ENCODE results near the gene TRIP13. TPM values are rescaled to one million over a fixed set of nuclear protein-coding genes. Genes with fewer than 3 reads are reported as not detected.
"Not testable (repeated sequence)": the region's sequence is repeated elsewhere in the genome, so short reads cannot be mapped to it uniquely, and the experiment has no call there.

The TRIP13 gene
- total and polyA plus RNA-seq, 2 donors = 1.6 to 8.7 TPM

GRCh38 chr5:919356-920000 lies 26.8 kb downstream of the TRIP13 start:
- WGBS = 80% methylated on average over 9 of the region's 9 CpGs
- H3K4me1 ChIP-seq (ENCODE audit: insufficient read depth) = no peaks in the 10 kb centered on the region
- no peak for DNase-seq (ENCODE audit: extremely low spot score)
- H3K36me3 ChIP-seq (ENCODE audit: insufficient read depth) = no peaks in the 10 kb centered on the region
- no peak overlapping the region for H3K27ac ChIP-seq (ENCODE audit: low read depth)
- no peak overlapping the region for H3K4me3 ChIP-seq (ENCODE audit: low read depth, low read length)

- no peak overlapping the region for H3K27ac ChIP-seq (ENCODE audit: low read depth)
- DNase-seq (ENCODE audit: extremely low spot score) = no peak
- H3K4me3 ChIP-seq (ENCODE audit: low read depth, low read length) = no peak overlapping the region
- H3K36me3 ChIP-seq (ENCODE audit: insufficient read depth) = no peaks in the 10 kb centered on the region
- 91% methylated on average over 7 of the region's 7 CpGs for WGBS
- H3K4me1 ChIP-seq (ENCODE audit: insufficient read depth) = no peaks in the 10 kb centered on the region
Measured at GRCh38 chr5:920321-920720, 27.6 kb downstream of the TRIP13 start.

GRCh38 chr5:921456-922435 lies 29.1 kb downstream of the TRIP13 start:
- no peak for DNase-seq (ENCODE audit: extremely low spot score)
- no peak overlapping the region for H3K4me3 ChIP-seq (ENCODE audit: low read depth, low read length)
- 93% methylated on average over 9 of the region's 9 CpGs for WGBS
- H3K36me3 ChIP-seq (ENCODE audit: insufficient read depth) = no peaks in the 10 kb centered on the region
- H3K27ac ChIP-seq (ENCODE audit: low read depth) = no peak overlapping the region
- no peaks in the 10 kb centered on the region for H3K4me1 ChIP-seq (ENCODE audit: insufficient read depth)

DNA sequence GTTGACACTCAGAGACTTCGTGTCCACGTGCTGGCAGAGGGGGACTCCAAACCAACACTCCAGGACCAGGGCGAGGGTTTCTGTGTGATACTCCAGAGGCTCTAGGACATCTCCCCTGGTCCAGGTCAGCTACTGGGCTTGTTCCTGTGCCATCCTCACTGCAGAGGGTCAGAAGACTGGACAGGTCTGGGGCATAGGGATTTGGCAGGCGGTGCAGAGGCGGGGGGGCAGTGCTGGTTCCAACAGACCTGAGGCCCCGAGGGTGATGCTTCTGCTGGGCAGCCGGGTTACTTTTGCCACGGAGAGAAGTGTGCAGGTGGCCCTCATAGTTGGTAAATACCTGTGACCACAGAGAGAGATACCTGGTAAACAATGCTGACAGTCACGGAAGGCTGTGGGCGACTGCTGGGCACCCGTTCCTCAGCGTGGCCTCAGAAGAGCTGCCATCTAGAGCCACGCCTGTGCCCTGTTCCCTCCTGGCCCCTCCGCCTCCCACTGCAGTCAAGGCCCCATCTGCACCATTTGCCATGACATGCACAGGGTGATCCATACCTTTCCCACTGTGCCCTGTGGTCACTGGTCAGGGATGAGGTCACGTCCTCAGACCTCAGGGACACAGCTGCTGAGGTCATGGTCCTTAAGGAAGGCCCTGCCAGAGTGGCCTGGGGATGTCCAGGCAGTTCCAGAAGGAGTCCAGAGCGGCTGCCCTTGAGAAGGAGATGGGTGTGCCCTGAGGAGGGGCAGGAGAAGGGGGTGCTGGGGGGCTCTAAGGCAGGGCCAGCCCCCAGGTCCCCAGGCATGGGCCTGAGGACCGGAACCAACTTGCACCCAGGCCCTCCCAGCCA lies 30.0 kb downstream of the TRIP13 start:
- 95% methylated on average over 17 of the region's 17 CpGs for WGBS
- Histone ChIP-seq H3K4me1 (ENCODE audit: insufficient read depth) (no peaks in the 10 kb centered on the region), H3K36me3 (ENCODE audit: insufficient read depth) (no peaks in the 10 kb centered on the region), H3K4me3 (ENCODE audit: low read depth, low read length) (no peak overlapping the region), H3K27ac (ENCODE audit: low read depth) (no peak overlapping the region)
- no peak for DNase-seq (ENCODE audit: extremely low spot score)

DNA sequence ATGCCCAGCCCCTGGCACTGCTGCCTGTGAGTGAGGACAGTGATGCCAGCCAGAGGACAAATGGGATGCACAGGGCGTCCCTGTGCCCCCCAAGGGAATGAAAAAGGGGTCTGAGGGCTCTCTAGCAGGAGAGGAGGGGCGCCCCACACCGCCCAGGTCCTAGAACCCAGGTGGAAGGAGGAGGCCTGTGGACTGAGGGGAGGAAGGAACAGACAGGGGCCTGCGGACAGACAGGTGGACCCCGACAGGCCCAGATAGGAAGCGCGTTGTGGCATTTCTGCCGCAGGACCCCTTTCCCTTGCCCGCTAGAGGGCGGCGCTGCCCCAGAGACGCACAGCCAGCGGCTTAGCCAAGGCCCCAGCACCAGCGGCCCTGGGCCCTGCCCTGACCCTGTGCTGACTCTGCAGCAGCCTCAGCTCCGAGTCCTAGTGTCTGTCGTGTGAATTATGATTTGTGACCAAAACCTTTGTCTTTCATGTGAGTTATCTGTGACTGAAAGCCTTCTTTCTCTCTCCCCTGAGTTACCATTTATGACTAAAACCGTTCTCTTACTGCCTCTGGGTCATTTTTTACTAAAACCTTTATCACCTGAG lies 30.7 kb downstream of the TRIP13 start:
- Histone ChIP-seq H3K4me1 (ENCODE audit: insufficient read depth) (no peaks in the 10 kb centered on the region), H3K27ac (ENCODE audit: low read depth) (no peak overlapping the region), H3K4me3 (ENCODE audit: low read depth, low read length) (no peak overlapping the region), H3K36me3 (ENCODE audit: insufficient read depth) (no peaks in the 10 kb centered on the region)
- no peak for DNase-seq (ENCODE audit: extremely low spot score)
- 20% methylated on average over 17 of the region's 17 CpGs for WGBS

GRCh38 chr5:926417-927171 lies 33.9 kb downstream of the TRIP13 start:
- no peaks in the 10 kb centered on the region for H3K36me3 ChIP-seq (ENCODE audit: insufficient read depth)
- no peak for DNase-seq (ENCODE audit: extremely low spot score)
- H3K4me1 ChIP-seq (ENCODE audit: insufficient read depth) = no peaks in the 10 kb centered on the region
- peak overlapping the region; percentile 23 for H3K4me3 ChIP-seq (ENCODE audit: low read depth, low read length)
- H3K27ac ChIP-seq (ENCODE audit: low read depth) = no peak overlapping the region
- 5% methylated on average over 65 of the region's 65 CpGs for WGBS

DNA sequence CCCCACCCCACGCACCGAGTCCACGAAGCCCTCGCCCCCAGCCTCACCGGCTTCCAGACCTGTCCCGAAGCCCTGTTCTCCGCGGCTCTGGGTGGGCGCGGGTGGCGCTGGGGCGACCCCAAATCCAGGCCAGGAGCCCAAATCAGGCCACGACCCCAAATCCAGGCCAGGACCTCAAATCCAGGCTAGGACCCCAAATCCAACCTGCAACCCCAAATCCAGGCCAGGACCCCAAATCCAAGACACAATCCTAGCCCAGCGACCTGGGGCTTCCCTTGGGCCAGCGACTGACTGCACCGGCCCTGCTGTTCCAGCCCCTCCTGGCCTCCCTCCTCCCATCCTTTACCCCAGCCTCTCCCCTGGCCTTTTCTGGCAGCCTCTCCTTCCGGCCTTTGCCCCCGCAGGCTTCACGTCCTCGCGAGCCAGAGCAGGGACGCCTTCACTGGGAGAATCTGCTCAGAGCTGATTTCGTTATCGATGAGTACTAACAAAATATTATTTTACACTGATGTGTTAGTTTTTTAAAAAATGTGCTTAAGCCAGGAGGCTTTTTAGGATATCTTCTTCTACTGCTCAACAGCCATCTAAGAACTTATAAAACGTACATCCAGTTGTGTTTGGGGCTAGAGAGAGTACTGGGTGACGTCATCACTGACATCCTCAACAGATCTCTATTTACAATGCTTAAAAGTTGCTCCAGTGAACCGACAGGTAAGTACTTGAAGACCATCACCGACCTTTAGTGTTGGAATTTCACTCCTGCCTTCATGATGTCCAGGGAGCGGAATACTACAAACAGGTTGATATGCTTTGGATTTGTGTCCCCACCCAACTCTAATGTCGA lies 34.7 kb downstream of the TRIP13 start:
- Histone ChIP-seq H3K36me3 (ENCODE audit: insufficient read depth) (no peaks in the 10 kb centered on the region), H3K27ac (ENCODE audit: low read depth) (no peak overlapping the region), H3K4me3 (ENCODE audit: low read depth, low read length) (peak overlapping the region; percentile 23), H3K4me1 (ENCODE audit: insufficient read depth) (no peaks in the 10 kb centered on the region)
- WGBS = 81% methylated on average over 30 of the region's 30 CpGs
- DNase-seq (ENCODE audit: extremely low spot score) = no peak

GRCh38 chr5:929182-929581 lies 36.5 kb downstream of the TRIP13 start:
- H3K4me3 ChIP-seq (ENCODE audit: low read depth, low read length); DNase-seq (ENCODE audit: extremely low spot score); H3K27ac ChIP-seq (ENCODE audit: low read depth); H3K36me3 ChIP-seq (ENCODE audit: insufficient read depth); H3K4me1 ChIP-seq (ENCODE audit: insufficient read depth): not testable (repeated sequence)

DNA sequence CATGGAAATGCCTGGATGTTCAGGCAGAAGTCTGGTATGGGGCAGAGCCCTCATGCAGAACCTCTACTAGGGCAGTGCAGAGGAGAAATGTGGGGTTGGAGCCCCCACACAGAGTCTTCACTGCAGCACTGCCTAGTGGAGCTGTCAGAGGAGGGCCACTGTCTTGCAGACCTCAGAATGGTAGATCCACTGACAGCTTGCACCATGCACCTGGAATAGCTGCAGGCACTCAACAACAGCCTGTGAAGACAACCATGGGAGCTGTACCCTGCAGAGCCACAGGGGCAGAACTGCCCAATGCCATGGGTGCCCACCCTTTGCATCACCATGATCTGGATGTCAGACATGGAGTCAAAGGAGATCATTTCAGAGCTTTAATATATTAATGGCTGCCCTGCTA lies 36.9 kb downstream of the TRIP13 start:
- no peak overlapping the region for H3K27ac ChIP-seq (ENCODE audit: low read depth)
- no peak for DNase-seq (ENCODE audit: extremely low spot score)
- no peaks in the 10 kb centered on the region for H3K4me1 ChIP-seq (ENCODE audit: insufficient read depth)
- no peaks in the 10 kb centered on the region for H3K36me3 ChIP-seq (ENCODE audit: insufficient read depth)
- no peak overlapping the region for H3K4me3 ChIP-seq (ENCODE audit: low read depth, low read length)

DNA sequence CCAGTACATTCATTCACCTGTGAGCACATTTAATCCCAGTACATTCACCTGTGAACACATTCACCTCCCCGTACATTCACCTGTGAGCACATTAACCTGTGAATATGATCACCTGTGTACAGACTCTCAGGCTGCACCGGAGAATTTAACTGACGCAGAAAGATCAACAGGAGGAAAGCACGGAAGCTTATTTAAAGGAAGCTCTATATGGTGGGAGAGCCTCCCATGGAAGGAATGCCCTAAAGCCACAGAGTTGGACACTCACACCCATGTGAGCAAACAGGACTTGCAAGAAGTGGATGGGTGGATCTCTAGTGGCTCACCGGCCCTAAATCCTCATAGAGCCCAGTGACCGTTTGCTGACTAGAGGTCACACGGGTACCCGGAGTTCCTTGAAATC lies 38.2 kb downstream of the TRIP13 start:
- no peak overlapping the region for H3K4me3 ChIP-seq (ENCODE audit: low read depth, low read length)
- WGBS = 82% methylated on average over 8 of the region's 8 CpGs
- DNase-seq (ENCODE audit: extremely low spot score) = peak; percentile 42

DNA sequence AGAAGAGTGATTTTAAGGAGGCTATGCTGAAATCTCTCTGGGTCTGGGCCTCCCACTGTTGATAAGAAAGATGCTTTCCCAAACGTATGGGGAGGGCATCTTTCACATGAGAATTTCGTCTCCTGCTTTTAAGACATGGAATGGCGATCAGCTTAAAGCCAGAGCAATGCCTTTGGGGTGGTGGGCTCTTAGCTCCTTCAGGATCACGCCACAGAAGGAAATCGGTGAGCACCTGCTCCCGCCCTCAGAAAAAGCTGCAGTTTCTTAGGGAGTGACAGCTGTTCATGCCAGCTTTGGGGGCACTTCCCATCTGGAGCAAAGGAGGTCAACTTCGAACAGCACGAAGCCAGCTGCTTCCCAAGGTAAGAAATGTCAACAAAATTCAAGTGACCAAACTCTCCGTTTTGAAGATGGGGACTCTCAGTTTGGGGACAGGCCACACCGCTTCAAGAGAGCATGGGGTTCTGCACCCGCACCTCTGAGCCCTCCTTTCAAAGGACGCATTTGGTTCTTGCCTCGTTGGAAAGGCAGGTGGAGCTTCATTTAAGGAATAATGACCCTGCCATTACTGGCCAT lies 39.0 kb downstream of the TRIP13 start:
- no peaks in the 10 kb centered on the region for H3K36me3 ChIP-seq (ENCODE audit: insufficient read depth)
- DNase-seq (ENCODE audit: extremely low spot score) = no peak
- H3K4me1 ChIP-seq (ENCODE audit: insufficient read depth) = no peaks in the 10 kb centered on the region
- WGBS = 88% methylated on average over 13 of the region's 13 CpGs
- H3K4me3 ChIP-seq (ENCODE audit: low read depth, low read length) = no peak overlapping the region
- no peak overlapping the region for H3K27ac ChIP-seq (ENCODE audit: low read depth)

More for the DNA sequence above, 38.2 kb downstream of the TRIP13 start:
- Histone ChIP-seq H3K4me1 (ENCODE audit: insufficient read depth) (no peaks in the 10 kb centered on the region), H3K36me3 (ENCODE audit: insufficient read depth) (no peaks in the 10 kb centered on the region), H3K27ac (ENCODE audit: low read depth) (no peak overlapping the region)

DNA sequence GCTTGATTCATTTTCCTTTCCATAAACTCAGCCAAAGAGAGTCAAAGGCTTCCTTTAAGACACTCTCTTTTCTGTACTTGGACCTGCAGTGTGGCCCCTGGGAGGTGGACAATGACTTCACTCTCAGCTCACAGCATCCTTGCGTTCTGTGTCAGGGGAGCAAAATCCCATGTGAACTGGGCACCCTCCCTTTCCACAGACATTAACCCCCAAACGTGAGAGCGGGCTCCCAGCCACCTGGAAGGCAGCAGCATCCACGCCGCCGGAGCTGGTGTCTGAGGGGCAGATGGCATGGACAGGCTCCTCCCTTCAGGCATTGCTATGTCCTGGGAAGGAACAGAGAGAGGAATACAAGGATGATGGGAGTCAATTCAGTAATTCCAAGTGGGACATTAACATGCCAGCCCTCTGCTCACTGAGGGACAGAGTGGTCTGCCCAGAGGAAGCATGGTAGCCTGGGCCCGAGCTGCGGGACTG lies 39.5 kb downstream of the TRIP13 start:
- H3K4me3 ChIP-seq (ENCODE audit: low read depth, low read length) = no peak overlapping the region
- no peaks in the 10 kb centered on the region for H3K4me1 ChIP-seq (ENCODE audit: insufficient read depth)
- 89% methylated on average over 8 of the region's 8 CpGs for WGBS
- H3K27ac ChIP-seq (ENCODE audit: low read depth) = no peak overlapping the region
- DNase-seq (ENCODE audit: extremely low spot score) = no peak
- no peaks in the 10 kb centered on the region for H3K36me3 ChIP-seq (ENCODE audit: insufficient read depth)

All from urinary bladder (tissue), 4 donors.